GM06990 (cell line): ENCODE measurements around the gene SLC35F1.

Source experiments
- DNase-seq: peaks from one replicate; pipeline ENCODE4 v3.0.0-alpha.2; 2011; ENCODE audit not compliant: insufficient read length; ENCODE audit errors: extremely low read depth
- H3K27me3 ChIP-seq: replicated peaks from 2 replicates; pipeline ENCODE4 v1.6.0; 2011; ENCODE audit warnings: low read length; ENCODE audit not compliant: control insufficient read depth, insufficient read depth
- H3K36me3 ChIP-seq: 2 replicates; pipeline ENCODE4 v1.5.1; 2011; ENCODE audit warnings: low read length; ENCODE audit not compliant: control insufficient read depth, insufficient read depth
- H3K4me3 ChIP-seq: replicated peaks from 2 replicates; pipeline ENCODE4 v1.5.1; 2011; ENCODE audit warnings: low read depth, mild to moderate bottlenecking, control low read depth, low read length
- CTCF ChIP-seq: IDR thresholded peaks from 2 replicates; pipeline ENCODE4 v1.5.1; 2011; ENCODE audit warnings: low read length, control low read depth, mild to moderate bottlenecking, inconsistent platforms; ENCODE audit not compliant: insufficient read depth, poor library complexity, severe bottlenecking

SLC35F1 gene

GRCh38 chr6:117947234-117947633 lies 40.2 kb downstream of the SLC35F1 start:
- no peak for TF ChIP-seq CTCF
- H3K27me3 ChIP-seq: no peaks in the 10 kb centered on the region
- H3K4me3 ChIP-seq: no peak overlapping the region
- DNase-seq: no peak
- H3K36me3 ChIP-seq: no peaks in the 10 kb centered on the region

GRCh38 chr6:117951783-117952182 lies 44.7 kb downstream of the SLC35F1 start:
- no peak for DNase-seq
- Histone ChIP-seq H3K4me3 (no peak overlapping the region), H3K27me3 (no peaks in the 10 kb centered on the region), H3K36me3 (no peaks in the 10 kb centered on the region)
- TF ChIP-seq CTCF: no peak

- no peak for DNase-seq
- Histone ChIP-seq H3K36me3 (no peaks in the 10 kb centered on the region), H3K4me3 (no peak overlapping the region), H3K27me3 (no peaks in the 10 kb centered on the region)
- no peak for TF ChIP-seq CTCF
These were observed 48.7 kb downstream of the SLC35F1 start for GRCh38 chr6:117955684-117956256.

- H3K4me3 ChIP-seq: no peak overlapping the region
- no peaks in the 10 kb centered on the region for H3K36me3 ChIP-seq
- H3K27me3 ChIP-seq: no peaks in the 10 kb centered on the region
- DNase-seq: no peak
- no peak for TF ChIP-seq CTCF
These were observed 49.3 kb downstream of the SLC35F1 start for GRCh38 chr6:117956386-117956785.

- no peaks in the 10 kb centered on the region for H3K36me3 ChIP-seq
- H3K4me3 ChIP-seq: no peak overlapping the region
- no peak for DNase-seq
- no peaks in the 10 kb centered on the region for H3K27me3 ChIP-seq
- no peak for TF ChIP-seq CTCF
These were observed 51.5 kb downstream of the SLC35F1 start for GRCh38 chr6:117958536-117958935.

- Histone ChIP-seq H3K36me3 (no peaks in the 10 kb centered on the region), H3K4me3 (no peak overlapping the region), H3K27me3 (no peaks in the 10 kb centered on the region)
- no peak for DNase-seq
- TF ChIP-seq CTCF: no peak
These were observed 53.8 kb downstream of the SLC35F1 start for GRCh38 chr6:117960877-117961276.
